HG03196 (cell line): ENCODE data around the gene KDELR1.

ENCODE experiments used
- ATAC-seq: cut with Tn5 transposase; IDR thresholded peaks from one replicate; pipeline ENCODE4 v1.9.1; 2021; ENCODE audit not compliant: unreplicated experiment

The KDELR1 gene

DNA sequence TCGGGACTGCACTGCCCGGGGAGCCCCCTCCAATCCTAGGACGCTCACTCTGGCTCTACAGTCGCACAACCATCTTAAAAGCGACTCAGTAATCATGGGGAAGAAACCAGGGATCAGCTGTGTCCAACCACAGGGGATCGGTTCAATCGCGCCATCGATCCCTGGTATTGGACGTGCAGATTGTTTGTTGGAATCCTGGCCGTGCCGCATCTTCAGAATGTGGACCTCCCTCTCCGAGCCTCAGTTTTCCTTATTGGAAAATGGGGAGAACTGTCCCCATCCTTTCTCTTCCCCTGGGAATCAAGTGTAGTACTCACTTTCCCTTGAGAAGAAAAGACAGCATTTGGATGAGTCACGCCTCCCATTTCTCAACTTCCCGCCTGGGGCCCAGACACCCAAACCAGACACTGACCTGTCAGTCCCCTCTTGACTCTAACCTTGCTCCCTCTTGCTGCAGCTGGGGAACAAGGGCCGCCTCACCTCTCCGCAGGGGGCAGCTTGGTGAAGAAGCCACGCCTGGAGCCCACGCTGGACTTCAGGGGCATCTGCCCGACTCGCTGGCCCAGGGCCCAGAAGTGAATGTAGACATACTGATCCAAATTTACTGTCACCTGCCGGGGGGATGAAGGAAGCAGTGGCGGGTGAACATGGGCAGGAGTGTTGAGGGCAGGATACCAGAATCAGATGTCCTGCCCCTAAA, 48.4 kb downstream of the KDELR1 start:
- no peak for ATAC-seq

GRCh38 chr19:48342414-48342738, 49.0 kb downstream of the KDELR1 start:
- no peak for ATAC-seq

DNA sequence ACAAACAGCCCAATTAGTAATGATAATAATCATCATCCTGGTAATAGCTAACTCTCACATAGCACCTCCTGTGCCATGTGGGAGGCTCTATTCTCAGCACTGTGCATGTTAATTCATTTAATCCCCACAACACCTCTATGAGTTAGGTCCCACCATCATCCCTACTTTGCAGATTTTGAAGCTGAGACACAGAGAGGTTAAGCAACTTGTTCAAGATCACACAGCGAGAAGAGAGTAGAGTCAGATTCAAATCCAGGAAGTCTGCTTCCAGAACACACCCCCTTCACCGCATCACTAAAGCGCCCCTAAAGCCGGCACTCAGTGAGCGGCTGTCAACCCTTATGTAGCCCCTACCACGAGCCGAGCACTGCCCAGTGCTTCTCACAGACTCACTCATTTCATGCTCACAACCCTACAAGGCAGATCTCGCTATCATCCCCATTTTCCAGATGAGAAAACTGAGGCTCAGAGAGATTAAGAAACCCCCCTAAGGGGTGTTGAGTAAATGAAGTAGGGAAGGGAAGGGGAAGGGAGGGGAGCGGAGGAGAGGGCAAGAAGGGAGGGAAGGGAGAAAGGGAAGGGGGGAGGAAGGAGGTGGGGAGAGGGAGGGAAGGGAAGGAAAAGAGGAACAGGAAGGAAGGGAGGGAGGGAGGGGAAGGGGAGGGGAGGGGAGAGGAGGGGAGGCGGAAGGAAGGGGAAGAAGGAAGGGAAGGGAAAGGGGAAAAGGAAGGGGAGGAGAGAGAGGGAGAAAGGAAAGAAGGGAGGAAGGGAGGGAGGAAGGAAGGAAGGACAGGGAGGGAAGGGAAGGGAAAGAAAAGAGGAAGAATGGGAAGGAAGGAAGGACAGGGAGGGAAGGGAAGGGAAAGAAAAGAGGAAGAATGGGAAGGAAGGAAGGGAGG, 49.6 kb downstream of the KDELR1 start:
- ATAC-seq = no peak

- ATAC-seq = no peak
These were observed 50.4 kb downstream of the KDELR1 start for GRCh38 chr19:48340995-48341394.

GRCh38 chr19:48338802-48339503, 52.4 kb downstream of the KDELR1 start:
- no peak for ATAC-seq

DNA sequence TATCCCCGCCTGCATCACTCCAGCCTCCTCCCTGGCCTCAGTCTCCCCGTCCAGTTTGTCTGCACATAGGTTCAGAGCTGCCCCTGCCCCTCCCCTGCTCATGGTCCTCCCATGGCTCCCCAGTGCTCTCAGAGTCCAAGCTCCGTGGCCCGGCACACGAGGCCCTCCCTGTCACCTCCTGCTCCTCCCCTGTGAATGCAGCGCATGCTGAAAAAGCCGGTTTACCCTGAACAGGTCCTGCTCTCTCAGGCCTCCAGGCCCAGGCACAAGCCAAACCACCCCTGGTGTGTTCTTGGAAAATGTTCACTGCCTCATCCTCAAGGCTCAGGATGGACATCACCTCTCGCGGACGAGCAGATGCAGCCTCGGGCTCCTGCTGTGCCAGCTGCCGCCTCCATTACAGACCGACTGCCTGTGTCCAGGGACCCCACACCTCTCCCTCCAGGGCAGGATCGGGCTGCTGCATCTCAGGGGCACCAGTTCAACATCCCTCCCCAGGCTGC, 53.0 kb downstream of the KDELR1 start:
- ATAC-seq = no peak

GRCh38 chr19:48333467-48334384, 57.6 kb downstream of the KDELR1 start:
- peak; percentile 48 for ATAC-seq

GRCh38 chr19:48332662-48333466, 58.5 kb downstream of the KDELR1 start:
- peak; percentile 63 for ATAC-seq
